ENCODE results near the gene MOSMO. TPM values are rescaled to one million over a fixed set of nuclear protein-coding genes. Genes with fewer than 3 reads are reported as not detected.
"Not testable (repeated sequence)": the region's sequence is repeated elsewhere in the genome, so short reads cannot be mapped to it uniquely, and the experiment has no call there.

The MOSMO gene
- polyA plus RNA-seq, 1 donor = 13.4 TPM

- DNase-seq (ENCODE audit: low read depth) = not testable (repeated sequence)
Observed at GRCh38 chr16:22043882-22044281, 36.0 kb downstream of the MOSMO start.

DNA sequence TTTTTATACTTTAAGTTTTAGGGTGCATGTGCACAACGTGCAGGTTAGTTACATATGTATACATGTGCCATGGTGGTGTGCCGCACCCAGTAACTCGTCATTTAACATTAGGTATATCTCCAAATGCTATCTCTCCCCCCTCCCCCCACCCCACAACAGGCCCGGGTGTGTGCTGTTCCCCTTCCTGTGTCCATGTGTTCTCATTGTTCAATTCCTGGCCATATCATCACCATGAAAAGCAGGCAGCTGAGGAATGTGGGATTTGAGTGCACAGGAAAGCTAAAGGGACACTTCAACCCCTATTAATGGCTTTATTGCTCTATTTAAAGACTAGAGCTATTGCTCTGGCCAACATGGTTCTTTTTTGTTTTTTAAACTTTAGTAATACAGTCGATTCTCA, 38.0 kb downstream of the MOSMO start:
- not testable (repeated sequence) for DNase-seq (ENCODE audit: low read depth)

- DNase-seq (ENCODE audit: low read depth) = no peak
Observed at GRCh38 chr16:22050963-22051362, 43.1 kb downstream of the MOSMO start.

- no peak for DNase-seq (ENCODE audit: low read depth)
Observed at GRCh38 chr16:22052980-22053379, 45.1 kb downstream of the MOSMO start.

- DNase-seq (ENCODE audit: low read depth) = no peak
Observed at GRCh38 chr16:22053921-22054341, 46.0 kb downstream of the MOSMO start.

DNA sequence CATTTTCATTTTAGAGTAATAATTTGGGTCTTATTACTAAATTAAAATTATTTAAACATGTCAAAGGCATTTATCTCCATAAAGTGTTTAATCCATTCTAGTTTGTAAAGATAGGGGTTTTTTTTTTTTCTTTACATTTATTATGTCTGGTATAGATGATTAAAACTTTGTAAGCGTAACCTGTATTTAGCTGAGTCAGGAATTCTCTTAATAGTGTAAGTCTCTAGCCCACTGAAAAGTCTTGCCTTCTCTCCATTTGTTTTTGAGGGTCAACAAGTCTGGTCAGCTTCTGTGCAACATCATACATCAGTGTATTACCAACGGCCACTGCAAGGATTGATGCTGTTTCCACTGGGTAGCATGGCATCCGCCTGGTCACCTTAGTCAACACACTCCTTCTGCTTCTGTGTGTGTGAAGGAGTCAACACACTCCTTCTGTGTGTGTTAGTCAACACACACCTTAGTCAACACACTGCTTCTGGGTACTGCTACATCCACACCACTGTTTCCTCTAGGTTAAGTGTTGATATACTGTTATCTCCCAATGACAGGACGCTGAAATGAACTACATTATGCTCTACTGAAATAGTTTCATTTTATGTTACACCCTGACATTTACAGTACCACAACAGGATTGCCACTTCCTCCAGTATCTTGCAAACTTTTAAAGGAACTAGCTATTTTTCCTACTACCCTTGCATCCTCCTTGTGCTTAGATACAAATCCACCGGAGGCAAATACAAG, 47.1 kb downstream of the MOSMO start:
- DNase-seq (ENCODE audit: low read depth) = no peak

GRCh38 chr16:22055881-22056280, 48.0 kb downstream of the MOSMO start:
- DNase-seq (ENCODE audit: low read depth) = no peak

- DNase-seq (ENCODE audit: low read depth) = no peak
Observed at GRCh38 chr16:22063888-22064467, 56.1 kb downstream of the MOSMO start.

DNA sequence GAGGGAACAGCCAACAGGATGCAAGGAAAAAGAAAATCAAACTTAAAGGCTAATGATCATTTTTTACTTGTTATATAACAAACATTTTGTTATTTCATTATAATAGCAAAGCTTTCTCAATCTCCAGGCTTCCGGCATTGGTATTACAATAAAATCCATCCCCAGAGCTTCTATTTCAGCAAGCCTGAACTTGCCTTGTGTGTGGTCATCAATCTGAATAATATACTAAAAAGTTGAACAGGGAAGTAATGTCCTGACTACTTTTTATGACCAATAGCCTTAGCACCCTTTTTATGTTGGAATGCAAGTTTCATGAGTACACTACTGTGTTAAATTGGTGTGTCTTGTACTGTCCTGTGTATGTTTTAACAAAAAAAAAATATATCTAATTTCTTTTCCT, 57.3 kb downstream of the MOSMO start:
- no peak for DNase-seq (ENCODE audit: low read depth)

GRCh38 chr16:22070361-22071330, 62.7 kb downstream of the MOSMO start:
- no peak for DNase-seq (ENCODE audit: low read depth)

DNA sequence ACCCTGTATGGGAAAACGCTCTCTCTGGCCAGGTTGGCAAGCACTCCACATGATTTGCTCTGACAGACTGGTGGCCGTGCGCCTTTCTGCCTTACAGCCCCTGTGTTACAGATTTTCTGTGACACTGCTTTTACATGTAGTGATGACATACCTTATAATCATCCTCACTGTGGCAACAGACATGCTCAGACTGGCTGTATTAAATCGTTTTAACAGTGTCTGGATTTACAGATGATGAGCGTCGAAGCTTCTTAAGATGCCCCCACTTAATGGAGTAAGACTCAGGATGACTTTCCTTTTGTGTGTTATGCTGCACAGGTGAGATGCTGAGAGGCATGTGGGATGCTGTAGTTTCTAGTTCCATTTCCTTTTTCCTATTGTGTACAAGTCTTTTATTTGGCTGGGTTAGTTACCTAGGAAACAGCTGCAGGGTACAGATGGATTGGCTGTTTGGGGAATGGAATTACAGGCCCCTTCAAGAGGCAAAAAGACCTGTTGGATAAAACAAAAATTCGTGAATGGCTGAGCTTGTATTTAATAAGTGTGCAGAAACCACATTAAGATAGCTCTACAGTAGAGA, 63.5 kb downstream of the MOSMO start:
- no peak for DNase-seq (ENCODE audit: low read depth)

DNA sequence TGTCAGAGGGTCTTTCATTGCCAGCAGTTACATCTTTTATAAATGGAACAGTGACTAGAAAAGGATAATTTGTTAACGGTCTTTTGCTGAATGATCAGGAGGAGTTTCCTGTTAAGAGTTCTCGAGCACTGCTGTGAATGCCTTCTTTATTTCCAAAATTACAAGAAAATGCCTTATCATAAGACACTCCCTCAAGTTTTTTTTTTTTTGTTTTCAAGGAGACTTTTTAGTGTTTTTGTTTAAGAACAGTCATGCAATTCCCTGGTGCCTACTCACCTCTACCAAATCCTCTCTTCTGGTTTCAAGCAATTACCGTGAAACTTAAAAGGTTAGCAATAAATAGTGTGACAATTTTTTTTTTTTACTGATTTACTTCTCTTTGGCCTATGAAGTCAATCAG, 65.4 kb downstream of the MOSMO start:
- DNase-seq (ENCODE audit: low read depth) = no peak

DNA sequence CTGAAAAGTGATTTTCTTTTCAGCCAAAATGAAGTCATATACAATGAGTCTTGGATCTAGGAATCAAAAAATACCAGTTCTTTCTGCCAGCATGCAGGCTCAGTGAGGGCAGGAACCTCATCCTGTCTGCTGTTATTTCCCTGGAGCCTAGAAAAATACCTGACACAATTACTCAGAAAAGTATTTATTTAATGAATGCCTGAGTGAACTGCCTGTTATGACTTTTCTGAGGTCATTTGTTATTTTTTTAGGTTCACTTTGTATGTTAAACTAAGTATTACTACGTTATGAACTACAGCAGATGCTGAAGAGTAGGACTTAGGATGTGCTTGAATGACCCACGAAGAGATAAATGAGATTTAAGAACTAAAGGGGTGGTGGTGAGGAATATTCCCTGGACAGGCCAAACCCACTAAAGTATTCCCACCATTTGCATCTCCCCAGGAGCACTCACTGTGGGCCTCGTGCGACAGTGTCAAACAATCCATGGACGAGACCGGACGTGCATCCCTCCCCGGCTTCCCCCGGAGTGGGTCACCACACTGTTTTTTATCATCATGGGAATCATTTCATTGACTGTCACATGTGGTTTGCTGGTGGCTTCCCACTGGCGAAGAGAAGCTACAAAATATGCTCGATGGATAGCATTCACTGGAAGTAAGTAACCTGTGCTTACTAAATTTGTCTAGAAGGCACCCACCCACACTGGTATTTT, 67.3 kb downstream of the MOSMO start:
- DNase-seq (ENCODE audit: low read depth) = no peak

DNA sequence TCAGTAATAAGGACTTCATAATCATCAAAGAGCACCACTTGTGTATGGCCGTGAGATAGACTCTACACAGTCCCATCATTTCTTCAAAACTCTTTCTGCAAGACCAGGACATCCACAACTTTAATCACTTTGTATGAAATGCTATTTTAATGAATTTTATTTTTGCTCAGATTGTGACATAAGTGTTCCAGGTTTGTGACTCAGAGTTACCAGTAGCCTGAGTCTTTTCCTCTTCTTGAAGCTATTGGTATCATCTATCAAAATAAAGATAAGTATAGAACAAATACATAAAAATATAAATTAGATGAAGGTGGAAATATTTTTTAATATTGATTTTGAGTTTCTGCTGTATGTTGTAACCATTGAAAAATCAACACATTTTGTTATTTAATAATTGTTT, 67.9 kb downstream of the MOSMO start:
- no peak for DNase-seq (ENCODE audit: low read depth)

GRCh38 chr16:22077700-22078313, 69.9 kb downstream of the MOSMO start:
- peak; percentile 16 for DNase-seq (ENCODE audit: low read depth)

- DNase-seq (ENCODE audit: low read depth) = no peak
Observed at GRCh38 chr16:22078656-22079055, 70.7 kb downstream of the MOSMO start.

GRCh38 chr16:22081050-22081449, 73.1 kb downstream of the MOSMO start:
- DNase-seq (ENCODE audit: low read depth) = no peak

GRCh38 chr16:22086440-22086839, 78.5 kb downstream of the MOSMO start:
- DNase-seq (ENCODE audit: low read depth) = no peak

DNA sequence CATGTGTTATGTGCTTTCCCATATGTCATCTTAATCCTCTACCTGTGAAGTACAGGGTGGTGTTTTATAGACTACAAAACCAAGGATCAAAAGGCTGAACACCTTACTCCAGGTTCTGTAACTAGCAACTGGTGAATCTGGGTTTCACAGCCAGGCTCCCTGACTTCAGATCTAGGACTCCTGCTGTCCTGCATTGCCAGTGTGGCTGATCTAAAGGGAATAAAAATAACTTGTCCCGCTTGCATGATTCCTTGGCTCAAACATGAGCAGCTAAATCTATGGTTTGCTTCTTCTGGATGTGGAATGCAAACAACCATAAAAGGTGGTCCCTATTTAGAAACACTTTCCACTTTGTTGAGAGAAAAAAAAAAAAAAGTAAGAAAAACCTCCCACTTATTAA, 80.7 kb downstream of the MOSMO start:
- DNase-seq (ENCODE audit: low read depth) = no peak

GRCh38 chr16:22089910-22090309, 82.0 kb downstream of the MOSMO start:
- DNase-seq (ENCODE audit: low read depth) = no peak

DNA sequence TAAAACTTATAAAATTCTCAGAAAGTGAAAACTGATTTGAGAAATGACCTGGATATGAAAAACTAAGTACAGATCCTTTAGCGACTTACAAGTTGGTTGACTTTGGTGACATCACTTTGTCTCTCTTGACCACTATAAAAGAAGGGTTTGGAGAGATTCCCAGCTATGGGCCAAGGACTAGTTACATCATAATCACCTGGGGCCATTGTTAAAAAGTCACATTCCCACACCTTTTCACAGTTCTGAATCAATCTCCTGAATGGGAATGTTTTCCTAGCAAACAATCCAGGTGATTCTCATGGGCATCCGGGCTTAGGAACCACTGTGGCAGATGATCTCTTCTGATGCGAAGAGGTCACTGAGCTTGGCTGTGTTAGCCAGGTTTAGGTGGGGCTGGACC, 83.8 kb downstream of the MOSMO start:
- no peak for DNase-seq (ENCODE audit: low read depth)

All from forelimb muscle (tissue), 1 donor.